ENCODE data around the gene RPTOR.

GRCh38 chr17:80827646-80828643 lies 283.3 kb downstream of the RPTOR start:
- TF ChIP-seq POLR2AphosphoS5 (IDR thresholded peaks at IDR 0.05; ENCODE audit: low read depth, low read length) (no peak), PBX3 (IDR thresholded peaks at IDR 0.05) (no peak), CTCF (IDR thresholded peaks at IDR 0.05) (no peak), FOXM1 (IDR thresholded peaks at IDR 0.05; ENCODE audit: low read depth) (no peak), TCF12 (IDR thresholded peaks at IDR 0.05) (no peak), RAD21 (IDR thresholded peaks at IDR 0.05; ENCODE audit: low read length) (no peak), RCOR1 (IDR thresholded peaks at IDR 0.05; ENCODE audit: low read length) (no peak), CHD2 (IDR thresholded peaks at IDR 0.05; ENCODE audit: low read length, partially characterized antibody) (no peak), ZBTB33 (IDR thresholded peaks at IDR 0.05; ENCODE audit: borderline replicate concordance, low read depth) (no peak), REST (IDR thresholded peaks at IDR 0.05; ENCODE audit: low read depth, low read length) (no peak), TEAD4 (IDR thresholded peaks at IDR 0.05; ENCODE audit: borderline replicate concordance, insufficient read depth) (no peak), FOSL2 (IDR thresholded peaks at IDR 0.05; ENCODE audit: borderline replicate concordance, low read depth) (no peak), USF2 (IDR thresholded peaks at IDR 0.05; ENCODE audit: borderline replicate concordance, low read depth, low read length) (no peak), YY1 (IDR thresholded peaks at IDR 0.05; ENCODE audit: low read depth) (no peak)
